Measurements from ENCODE around the gene TMEFF1. TPM values are rescaled to one million over a fixed set of nuclear protein-coding genes. Genes with fewer than 3 reads are reported as not detected.
A peak's percentile ranks its signal among the peaks of the same experiment; 100 is the strongest.

The TMEFF1 gene
- polyA plus RNA-seq, 1 donor (not counting 4 experiments of a cell fraction or from before 2014, with no cell fraction given) = not detected

- dilution Hi-C loops (cut with MboI; ENCODE audit: extremely low pct_ligation_motif_present, low sequenced_read_pairs) = no loop called here
- Histone ChIP-seq H3K9ac (ENCODE audit: control insufficient read depth, extremely low read depth, insufficient read depth, low read length) (peak overlapping the region; percentile 95), H3K79me2 (ENCODE audit: control insufficient read depth, insufficient read depth, low read length) (peaks cover 43% of the 10 kb centered on the region), H2AFZ (ENCODE audit: control insufficient read depth, low read length) (peak overlapping the region; percentile 33), H3K4me3 (ENCODE audit: control insufficient read depth in 2 of 3, extremely low read depth in 1 of 3, insufficient read depth in 2 of 3, low read depth in 1 of 3, low read length in 3 of 3) (peak overlapping the region; percentile 74 to 84 (median 78)), H3K27me3 (ENCODE audit: control insufficient read depth, extremely low read depth, insufficient read depth, low read length) (no peaks in the 10 kb centered on the region), H3K36me3 (ENCODE audit: control insufficient read depth in 2 of 2, extremely low read depth in 1 of 2, insufficient read depth in 2 of 2, low read length in 2 of 2) (peaks cover 0 to 4% of the 10 kb centered on the region in 2 experiments), H3K4me2 (ENCODE audit: control insufficient read depth, extremely low read depth, insufficient read depth, low read depth, low read length) (peak overlapping the region; percentile 75), H3K27ac (ENCODE audit: control insufficient read depth, insufficient read depth, low read length) (peak overlapping the region; percentile 96), H4K20me1 (ENCODE audit: control insufficient read depth, extremely low read depth, insufficient read depth, low read length) (no peaks in the 10 kb centered on the region), H3K9me3 (ENCODE audit: control insufficient read depth, low read depth, low read length) (no peaks in the 10 kb centered on the region), H3K9me1 (ENCODE audit: control insufficient read depth, extremely low read depth, insufficient read depth, low read length) (peaks cover 4% of the 10 kb centered on the region), H3K4me1 (ENCODE audit: control insufficient read depth, extremely low read depth, insufficient read depth, low read length) (peaks cover 48% of the 10 kb centered on the region)
- FAIRE-seq = peak; percentile 51
- no peak for DNase-seq (ENCODE audit: low read depth, low spot score)
- TF ChIP-seq CTCF (optimal IDR thresholded peaks at IDR 0.05 in 1 of 3, IDR thresholded peaks at IDR 0.05 in 1 of 3, conservative IDR thresholded peaks at IDR 0.05 in 1 of 3; ENCODE audit: extremely low read depth in 1 of 3, insufficient read depth in 2 of 3, low read length in 3 of 3) = no peak
- no peak for TF ChIP-seq EZH2 (IDR thresholded peaks at IDR 0.05; ENCODE audit: low read length)
Observed at GRCh38 chr9:100427366-100428263, 45.3 kb upstream of the TMEFF1 start.

DNA sequence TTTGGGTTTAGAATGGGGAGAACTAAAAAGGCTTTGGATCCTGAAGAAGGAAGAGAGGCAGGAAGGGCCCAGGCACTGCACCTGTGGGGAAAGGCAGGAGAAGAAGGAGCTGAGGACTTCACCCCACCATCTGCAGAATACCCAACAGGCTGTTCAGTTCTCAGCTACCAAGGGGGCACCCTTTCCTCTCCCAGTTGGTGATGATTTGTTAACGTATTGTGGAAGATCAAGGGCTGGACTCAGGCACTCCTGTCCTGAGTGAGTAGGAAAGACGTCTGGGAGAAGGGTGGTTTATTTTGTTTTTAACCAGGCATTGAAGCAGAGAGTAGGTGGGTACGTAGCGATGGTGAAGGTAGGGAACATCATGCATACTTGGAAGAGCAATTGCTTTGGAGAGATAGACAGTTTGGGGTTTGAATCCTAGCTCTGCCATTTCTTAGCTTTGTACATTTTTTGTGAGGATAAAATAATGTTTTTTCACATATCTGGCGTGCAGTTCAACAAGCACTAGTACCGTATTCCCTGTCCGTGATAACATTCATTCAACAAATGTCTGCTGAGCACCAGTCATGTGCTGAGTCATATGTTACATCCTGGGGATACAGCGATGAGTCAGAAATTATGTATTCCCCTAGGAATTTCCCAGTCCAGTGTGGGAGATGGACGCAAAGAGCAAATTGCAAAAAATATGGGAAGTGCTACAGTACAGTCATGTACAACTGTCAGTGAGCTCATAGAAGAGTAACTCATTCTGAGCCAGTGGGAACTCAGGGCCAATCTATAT lies 43.9 kb upstream of the TMEFF1 start:
- Histone ChIP-seq H3K36me3 (ENCODE audit: control insufficient read depth in 2 of 2, extremely low read depth in 1 of 2, insufficient read depth in 2 of 2, low read length in 2 of 2) (peaks cover 0 to 10% of the 10 kb centered on the region in 2 experiments), H3K9me3 (ENCODE audit: control insufficient read depth, low read depth, low read length) (no peaks in the 10 kb centered on the region), H3K9me1 (ENCODE audit: control insufficient read depth, extremely low read depth, insufficient read depth, low read length) (peaks cover 4% of the 10 kb centered on the region), H3K9ac (ENCODE audit: control insufficient read depth, extremely low read depth, insufficient read depth, low read length) (peak overlapping the region; percentile 95), H3K27ac (ENCODE audit: control insufficient read depth, insufficient read depth, low read length) (peak overlapping the region; percentile 96), H3K4me1 (ENCODE audit: control insufficient read depth, extremely low read depth, insufficient read depth, low read length) (peaks cover 48% of the 10 kb centered on the region), H3K4me2 (ENCODE audit: control insufficient read depth, extremely low read depth, insufficient read depth, low read depth, low read length) (peak overlapping the region; percentile 75), H2AFZ (ENCODE audit: control insufficient read depth, low read length) (no peak overlapping the region), H4K20me1 (ENCODE audit: control insufficient read depth, extremely low read depth, insufficient read depth, low read length) (peaks cover 2% of the 10 kb centered on the region), H3K79me2 (ENCODE audit: control insufficient read depth, insufficient read depth, low read length) (peaks cover 58% of the 10 kb centered on the region), H3K27me3 (ENCODE audit: control insufficient read depth, extremely low read depth, insufficient read depth, low read length) (no peaks in the 10 kb centered on the region), H3K4me3 (ENCODE audit: control insufficient read depth in 2 of 3, extremely low read depth in 1 of 3, insufficient read depth in 2 of 3, low read depth in 1 of 3, low read length in 3 of 3) (peak overlapping the region; percentile 74 to 84 (median 78))
- TF ChIP-seq EZH2 (IDR thresholded peaks at IDR 0.05; ENCODE audit: low read length) (no peak), CTCF (optimal IDR thresholded peaks at IDR 0.05 in 1 of 3, IDR thresholded peaks at IDR 0.05 in 1 of 3, conservative IDR thresholded peaks at IDR 0.05 in 1 of 3; ENCODE audit: extremely low read depth in 1 of 3, insufficient read depth in 2 of 3, low read length in 3 of 3) (no peak)
- dilution Hi-C loops (cut with MboI; ENCODE audit: extremely low pct_ligation_motif_present, low sequenced_read_pairs) = no loop called here
- DNase-seq (ENCODE audit: low read depth, low spot score) (peak; percentile 95), FAIRE-seq (peak; percentile 89)
